Adipose tissue (tissue), 3 donors: ENCODE measurements around the gene ATP7B. TPM values are rescaled to one million over a fixed set of nuclear protein-coding genes. Genes with fewer than 3 reads are reported as not detected.
"Not testable (repeated sequence)": the region's sequence is repeated elsewhere in the genome, so short reads cannot be mapped to it uniquely, and the experiment has no call there.

Source experiments
- H3K27ac ChIP-seq: one replicate; pipeline ENCODE4 v1.5.1; 2013; ENCODE audit warnings: low read depth, low read length
- WGBS, 3 donors: extraction: QIAGEN DNeasy Blood & Tissue Kit; methylation state at CpG; one replicate each; pipeline ENCODE4 v1.1.7; 2013; 5-methylcytosine and 5-hydroxymethylcytosine counted together
- polyA plus RNA-seq, 3 donors: library from polyadenylated mRNA; stranded (reverse); fragments of 200-250 nt; gene quantifications; one replicate each; pipeline ENCODE4 v1.2.3, GENCODE V29; 2013
- donor health status: healthy with polysubstance abuse.
- donor health status: Bipolar disorder and iron deficiency.
- donor health status: healthy.

ATP7B gene
- polyA plus RNA-seq, 3 donors: 1.3 to 3.2 (median 2.4) TPM

DNA sequence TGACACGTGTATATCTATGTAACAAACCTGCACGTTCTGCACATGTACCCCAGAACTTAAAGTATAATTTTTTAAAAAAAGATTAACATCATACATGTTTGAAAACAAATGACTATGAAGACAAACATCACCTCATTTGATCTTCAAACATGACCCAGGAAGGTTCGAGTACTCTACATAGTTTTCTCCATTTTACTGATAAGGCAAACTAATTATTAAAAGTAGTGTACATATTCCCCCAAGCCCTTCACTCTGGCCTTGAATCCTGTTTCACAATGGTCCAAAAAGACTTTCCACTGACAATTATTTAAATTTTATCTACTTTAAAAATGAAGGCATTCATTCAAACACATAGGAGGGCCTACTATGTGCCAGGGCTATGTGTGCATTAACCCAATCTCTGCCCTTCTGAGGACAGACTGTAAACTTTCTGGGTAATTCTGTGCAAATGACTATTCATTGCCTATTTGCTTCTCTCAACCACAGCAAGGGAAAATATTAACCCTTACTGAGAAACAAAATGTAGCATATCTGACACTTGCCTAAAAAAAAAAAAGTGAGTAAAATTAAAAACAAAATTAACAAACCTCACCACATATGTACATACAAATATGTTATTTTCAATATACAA, 22.1 kb downstream of the ATP7B start:
- 66 to 91% (median 91%) methylated on average over 3 of the region's 3 CpGs for WGBS, 3 donors
- H3K27ac ChIP-seq: no peak overlapping the region

DNA sequence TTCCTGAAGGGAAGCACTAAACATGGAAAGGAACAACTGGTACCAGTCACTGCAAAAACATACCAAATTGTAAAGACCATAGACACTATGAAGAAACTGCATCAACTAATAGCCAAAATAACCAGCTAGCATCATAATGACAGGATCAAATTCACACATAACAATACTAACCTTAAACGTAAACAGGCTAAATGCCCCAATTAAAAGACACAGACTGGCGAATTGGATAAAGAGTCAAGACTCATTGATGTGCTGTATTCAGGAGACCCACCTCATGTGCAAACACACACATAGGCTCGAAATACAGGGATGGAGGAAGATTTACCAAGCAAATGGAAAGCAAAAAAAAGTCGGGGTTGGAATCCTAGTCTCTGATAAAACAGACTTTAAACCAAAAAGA, 26.3 kb downstream of the ATP7B start:
- 92 to 96% (median 93%) methylated on average over 4 of the region's 4 CpGs for WGBS, 3 donors
- not testable (repeated sequence) for H3K27ac ChIP-seq

DNA sequence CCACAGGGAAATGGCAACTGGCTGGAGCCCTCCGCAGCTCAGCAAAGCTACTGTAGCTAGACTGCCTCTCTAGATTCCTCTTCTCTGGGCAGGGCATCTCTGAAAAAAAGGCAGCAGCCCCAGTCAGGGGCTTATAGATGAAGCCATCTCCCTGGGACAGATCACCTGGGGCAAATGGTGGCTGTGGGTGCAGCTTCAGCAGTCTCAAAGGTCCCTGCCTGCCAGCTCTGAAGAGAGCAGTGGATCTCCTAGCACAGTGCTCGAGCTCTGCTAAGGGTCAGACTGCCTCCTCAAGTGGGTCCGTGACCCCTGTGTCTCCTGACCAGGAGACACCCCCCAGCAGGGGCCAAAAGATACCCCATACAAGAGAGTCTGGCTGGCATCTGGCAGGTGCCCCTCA, 28.0 kb downstream of the ATP7B start:
- 91 to 97% (median 92%) methylated on average over 3 of the region's 3 CpGs for WGBS, 3 donors
- H3K27ac ChIP-seq: not testable (repeated sequence)

DNA sequence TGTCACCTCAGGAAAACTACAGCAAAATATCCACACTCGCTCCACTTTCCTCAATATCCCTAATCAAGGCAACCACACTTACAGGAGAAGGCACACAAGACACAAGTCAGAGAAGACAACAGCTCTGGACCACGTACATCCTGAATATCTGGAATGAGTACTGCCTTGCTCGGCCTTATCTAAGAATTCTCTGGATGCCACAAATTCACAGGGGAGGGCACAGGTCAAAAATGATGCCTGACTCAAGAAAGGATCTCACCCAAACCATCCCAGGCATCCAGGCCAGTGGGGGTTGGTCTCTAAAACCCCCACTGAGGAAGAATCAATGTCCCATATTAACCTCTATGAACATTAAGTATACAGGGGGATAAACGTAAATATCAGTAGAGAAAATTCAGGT, 29.9 kb downstream of the ATP7B start:
- no peak overlapping the region for H3K27ac ChIP-seq
- WGBS, 3 donors: 78 to 82% (median 82%) methylated on average over 4 of the region's 4 CpGs

DNA sequence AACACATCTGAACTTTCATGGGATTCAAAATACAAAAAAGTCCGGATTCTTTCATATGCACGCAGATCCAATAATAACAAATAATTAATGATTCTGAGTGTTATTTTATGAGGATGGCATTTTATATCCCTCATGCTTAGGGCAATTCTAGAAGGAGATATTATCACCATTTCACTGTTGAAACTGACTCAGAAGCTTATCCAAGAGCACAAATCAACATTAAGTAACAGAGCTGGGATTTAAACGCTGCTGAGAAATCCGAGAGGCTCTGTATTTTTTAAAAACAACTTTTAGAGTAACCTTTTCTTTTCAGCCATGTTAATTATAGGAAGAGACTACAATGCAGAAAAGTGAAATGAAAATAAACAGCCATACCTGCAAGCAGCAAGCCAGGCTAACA, 30.3 kb downstream of the ATP7B start:
- WGBS, 3 donors: 59 to 77% (median 62%) methylated on average over 4 of the region's 4 CpGs

DNA sequence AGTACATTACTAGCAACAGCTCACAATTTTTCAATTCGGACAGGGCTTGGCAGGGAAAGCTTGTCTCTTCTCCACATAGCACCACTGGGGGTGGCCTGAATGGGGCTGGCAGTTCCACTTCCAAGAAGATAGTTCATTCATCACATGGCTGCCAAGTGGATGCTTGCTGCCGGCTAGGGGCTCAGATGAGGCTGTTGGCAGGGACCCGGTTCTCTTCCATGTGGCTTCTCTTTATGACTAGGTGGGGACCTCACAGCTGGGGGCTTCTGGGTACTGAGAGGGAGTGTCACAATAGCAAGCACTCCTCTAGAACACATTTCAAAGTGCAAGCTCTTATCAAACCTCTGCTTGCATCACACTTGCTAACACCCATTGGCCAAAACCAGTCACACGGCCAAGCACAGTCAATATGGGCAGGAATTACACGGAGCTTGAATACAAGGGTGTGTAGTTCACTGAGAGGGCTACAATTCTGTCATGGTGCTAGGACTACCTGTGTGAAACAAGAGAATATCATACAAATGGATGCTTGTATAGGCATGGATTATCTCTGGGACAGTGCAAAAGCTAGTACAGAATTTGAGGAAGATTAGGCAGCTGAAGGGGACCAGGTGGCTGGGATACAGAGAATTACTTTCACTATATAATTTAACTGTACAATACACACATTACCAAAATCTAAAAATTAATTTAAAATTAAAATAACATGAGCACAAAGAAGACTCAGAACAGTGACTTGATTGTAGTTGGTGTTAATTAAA, 32.3 kb downstream of the ATP7B start:
- WGBS, 3 donors: 45 to 84% (median 63%) methylated on average over 5 of the region's 5 CpGs
- H3K27ac ChIP-seq: no peak overlapping the region

More for the DNA sequence above, 30.3 kb downstream of the ATP7B start:
- no peak overlapping the region for H3K27ac ChIP-seq

DNA sequence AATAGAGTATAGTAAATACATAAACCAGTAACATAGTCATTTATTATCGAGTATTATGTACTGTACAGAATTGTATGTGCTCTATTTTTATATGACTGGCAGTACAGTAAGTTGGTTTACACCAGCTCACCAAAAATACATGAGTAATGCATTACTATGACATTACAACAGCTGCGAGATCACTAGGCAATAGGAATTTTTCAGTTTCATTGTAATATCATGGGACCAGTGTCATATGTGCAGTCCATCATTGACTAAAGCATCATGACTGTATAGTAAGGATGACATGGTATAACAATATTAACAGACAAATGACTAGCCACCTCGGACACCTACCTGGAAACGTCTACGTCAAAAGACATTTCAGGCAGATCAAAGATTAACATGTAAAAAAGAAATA, 33.6 kb downstream of the ATP7B start:
- H3K27ac ChIP-seq: no peak overlapping the region
- WGBS, 3 donors: 93 to 96% (median 95%) methylated on average over 5 of the region's 5 CpGs

DNA sequence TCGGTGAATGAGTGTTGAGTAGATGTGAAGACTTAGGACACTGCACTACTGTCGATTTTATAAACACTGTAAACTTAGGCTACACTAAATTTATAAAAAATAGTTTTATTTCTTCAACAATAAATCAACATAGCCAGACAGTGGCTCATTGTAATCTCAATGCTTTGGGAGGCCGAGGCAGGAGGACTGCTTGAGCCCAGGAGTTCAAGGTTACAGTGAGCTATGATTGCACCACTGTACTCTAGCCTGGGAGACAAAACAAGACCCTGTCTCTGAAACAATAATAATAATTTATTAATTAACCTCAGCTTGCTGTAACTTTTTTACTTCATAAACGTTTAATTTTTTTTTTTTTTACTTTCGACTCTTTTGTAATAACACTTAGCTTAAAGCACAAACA, 34.4 kb downstream of the ATP7B start:
- no peak overlapping the region for H3K27ac ChIP-seq
- 90 to 95% (median 93%) methylated on average over 5 of the region's 5 CpGs for WGBS, 3 donors

DNA sequence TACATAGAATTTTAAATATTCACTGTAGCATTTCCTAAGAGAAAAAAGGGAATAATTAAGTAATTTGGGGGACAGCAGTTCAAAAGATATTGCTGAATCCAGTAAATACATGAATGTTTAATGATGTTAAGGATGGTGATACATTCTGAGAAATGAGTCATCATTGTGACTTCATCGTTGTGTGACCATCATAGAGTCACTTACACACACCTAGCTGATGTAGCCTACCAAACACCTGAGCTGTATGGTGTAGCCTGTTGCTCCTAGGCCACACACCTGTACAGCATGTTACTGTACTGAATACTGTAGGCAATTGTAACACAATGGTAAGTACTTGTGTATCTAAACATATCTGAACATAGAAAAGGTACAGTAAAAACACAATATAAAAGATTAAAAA, 34.8 kb downstream of the ATP7B start:
- 0 to 71% (median 38%) methylated on average over 1 of the region's 1 CpG for WGBS, 3 donors
- no peak overlapping the region for H3K27ac ChIP-seq

DNA sequence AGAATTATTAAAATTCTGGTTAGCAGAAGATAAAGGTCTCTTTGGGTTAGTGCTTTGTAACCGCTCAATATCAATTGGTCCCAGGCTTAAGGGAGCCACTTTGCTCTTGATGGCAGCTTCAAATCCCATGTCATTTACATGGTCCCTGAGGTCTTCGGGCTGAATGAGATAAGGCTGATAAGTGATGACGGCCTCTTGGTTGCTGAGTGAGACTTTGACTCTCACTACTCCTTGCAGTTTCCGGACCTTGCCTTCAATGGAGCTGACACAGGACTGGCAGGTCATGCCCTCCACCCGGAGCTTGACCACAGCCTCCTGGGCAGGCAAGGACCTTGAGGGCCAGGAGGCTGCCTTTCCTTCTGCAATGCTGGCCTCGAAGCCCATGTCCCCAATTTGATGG, 36.8 kb downstream of the ATP7B start:
- H3K27ac ChIP-seq: no peak overlapping the region

DNA sequence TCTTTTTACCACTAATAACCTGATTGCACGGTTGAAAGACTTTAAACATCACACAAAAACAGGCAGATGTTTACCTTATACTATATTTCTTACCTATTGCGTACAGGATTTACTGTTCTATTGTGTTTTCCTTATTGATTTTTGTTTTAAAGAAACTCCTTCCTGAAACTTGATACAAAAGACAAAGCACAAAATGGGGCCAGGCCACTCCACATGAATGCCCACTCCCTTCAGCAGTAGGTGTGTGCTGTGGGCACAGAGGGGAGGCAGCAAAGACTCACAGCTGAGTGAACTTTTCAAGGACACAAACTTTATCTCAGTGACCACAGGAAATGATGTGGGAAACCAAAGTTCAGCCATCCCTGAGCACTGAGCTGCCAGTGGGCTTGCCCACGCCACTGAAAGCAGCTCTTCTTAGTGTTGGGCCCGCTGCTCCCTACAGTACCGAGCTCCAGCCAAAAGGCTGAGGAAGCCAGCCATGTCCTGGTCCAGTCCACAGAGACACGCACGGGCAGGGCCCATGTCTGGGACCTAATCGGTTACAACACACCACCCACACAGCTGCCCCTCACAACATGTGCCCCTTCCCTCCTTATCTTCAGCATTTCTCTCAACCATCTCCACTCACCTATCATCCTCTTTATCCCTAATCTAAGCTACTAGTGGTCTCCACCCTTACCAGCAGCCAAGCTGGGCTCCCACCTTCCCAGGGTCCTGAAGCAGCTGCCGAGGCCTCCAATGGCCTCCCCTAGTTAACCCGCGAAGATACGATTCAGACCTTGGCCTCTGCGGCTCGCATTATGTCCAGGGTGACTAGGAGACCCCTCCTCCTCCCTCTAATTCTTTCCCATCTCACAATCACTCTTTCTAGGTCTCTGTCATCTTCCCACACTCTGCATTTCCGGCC, 39.5 kb downstream of the ATP7B start:
- no peak overlapping the region for H3K27ac ChIP-seq
- WGBS, 3 donors: 95 to 96% (median 96%) methylated on average over 15 of the region's 15 CpGs

More for the DNA sequence above, 36.8 kb downstream of the ATP7B start:
- WGBS, 3 donors: 92 to 94% (median 93%) methylated on average over 6 of the region's 6 CpGs

DNA sequence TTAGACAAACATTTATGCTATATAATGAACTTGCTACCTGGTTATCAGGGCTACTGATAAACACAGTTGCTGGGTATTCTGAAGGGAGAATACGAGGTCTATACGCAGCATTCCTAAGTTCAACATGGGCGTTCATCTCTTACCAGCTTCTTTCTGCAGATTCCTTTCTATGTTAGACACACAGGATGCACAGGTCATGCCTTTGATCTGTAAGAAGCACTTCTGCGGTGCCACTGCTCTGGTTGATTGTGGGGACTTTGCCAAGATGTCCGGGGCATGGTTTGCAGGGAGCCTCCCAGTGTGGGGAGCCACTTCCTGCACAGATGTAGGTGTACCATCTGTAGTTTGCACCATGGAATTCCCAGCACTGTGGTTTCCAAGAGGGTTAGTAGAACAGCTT, 40.9 kb downstream of the ATP7B start:
- WGBS, 3 donors: 22 to 68% (median 66%) methylated on average over 5 of the region's 5 CpGs
- no peak overlapping the region for H3K27ac ChIP-seq

DNA sequence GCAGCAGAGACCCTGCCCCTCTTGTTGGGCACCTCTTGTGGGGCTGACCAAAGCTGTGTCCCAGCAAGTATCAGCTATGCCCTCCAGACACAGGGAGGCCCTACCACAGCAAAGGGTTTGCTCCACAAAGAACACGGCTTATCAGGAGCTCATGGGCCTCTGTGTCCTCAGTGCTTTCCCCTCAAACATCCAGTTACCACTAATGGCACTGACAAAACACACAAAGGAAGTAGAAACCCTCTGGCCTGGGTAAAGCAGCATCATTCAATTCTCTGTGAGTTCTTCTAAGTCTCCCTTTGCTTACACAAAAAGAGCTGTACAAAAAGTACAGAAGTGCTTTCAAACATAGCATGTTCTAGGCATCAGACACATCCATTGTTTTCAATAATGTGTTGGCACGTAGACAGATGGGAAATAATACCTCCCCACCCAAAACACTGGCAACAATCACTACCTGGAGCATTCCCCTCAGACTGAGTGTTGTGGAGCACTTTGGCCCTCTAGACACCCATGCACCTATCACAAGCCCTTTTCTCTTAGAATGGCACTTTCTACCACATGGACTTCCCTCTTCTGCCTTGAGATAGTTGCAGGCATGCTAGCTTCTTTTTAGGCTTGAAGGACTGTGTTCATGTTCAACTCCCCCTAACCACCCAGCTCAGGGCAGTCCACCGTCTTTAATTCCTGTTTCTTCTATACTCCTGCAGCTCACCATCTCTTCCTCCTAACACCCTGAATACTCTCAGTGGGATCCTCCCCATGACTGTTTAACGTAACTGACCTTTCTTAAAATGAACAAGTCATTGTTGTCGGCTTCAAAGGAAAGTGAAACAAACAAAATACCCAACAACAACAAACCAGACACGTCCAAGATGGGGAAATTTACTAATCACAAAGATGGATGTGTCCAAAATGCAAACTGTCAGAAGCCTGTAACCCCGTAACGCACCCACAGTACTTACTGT, 43.5 kb downstream of the ATP7B start:
- WGBS, 3 donors: 70 to 89% (median 74%) methylated on average over 8 of the region's 8 CpGs
- H3K27ac ChIP-seq: no peak overlapping the region

DNA sequence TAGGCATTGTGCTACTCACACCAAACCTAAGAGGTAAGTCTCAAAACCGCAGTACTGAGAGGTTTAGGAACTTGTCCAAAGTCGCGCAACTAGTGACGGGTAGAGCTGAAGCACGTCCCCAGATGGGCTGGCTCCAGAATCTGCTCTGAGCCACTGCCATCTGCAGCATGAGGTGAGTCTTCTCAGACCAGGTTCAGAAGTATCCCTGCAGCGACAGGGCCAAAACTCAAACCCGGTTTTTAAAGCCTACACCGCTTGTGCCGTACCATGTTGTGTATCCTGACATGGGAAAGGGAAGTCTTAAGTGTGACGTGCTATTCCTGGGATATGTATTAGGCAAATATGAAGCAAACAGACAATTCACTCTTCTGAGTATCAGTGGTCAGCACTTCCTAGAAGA, 45.1 kb downstream of the ATP7B start:
- WGBS, 3 donors: 92 to 94% (median 93%) methylated on average over 10 of the region's 10 CpGs
- H3K27ac ChIP-seq: no peak overlapping the region

DNA sequence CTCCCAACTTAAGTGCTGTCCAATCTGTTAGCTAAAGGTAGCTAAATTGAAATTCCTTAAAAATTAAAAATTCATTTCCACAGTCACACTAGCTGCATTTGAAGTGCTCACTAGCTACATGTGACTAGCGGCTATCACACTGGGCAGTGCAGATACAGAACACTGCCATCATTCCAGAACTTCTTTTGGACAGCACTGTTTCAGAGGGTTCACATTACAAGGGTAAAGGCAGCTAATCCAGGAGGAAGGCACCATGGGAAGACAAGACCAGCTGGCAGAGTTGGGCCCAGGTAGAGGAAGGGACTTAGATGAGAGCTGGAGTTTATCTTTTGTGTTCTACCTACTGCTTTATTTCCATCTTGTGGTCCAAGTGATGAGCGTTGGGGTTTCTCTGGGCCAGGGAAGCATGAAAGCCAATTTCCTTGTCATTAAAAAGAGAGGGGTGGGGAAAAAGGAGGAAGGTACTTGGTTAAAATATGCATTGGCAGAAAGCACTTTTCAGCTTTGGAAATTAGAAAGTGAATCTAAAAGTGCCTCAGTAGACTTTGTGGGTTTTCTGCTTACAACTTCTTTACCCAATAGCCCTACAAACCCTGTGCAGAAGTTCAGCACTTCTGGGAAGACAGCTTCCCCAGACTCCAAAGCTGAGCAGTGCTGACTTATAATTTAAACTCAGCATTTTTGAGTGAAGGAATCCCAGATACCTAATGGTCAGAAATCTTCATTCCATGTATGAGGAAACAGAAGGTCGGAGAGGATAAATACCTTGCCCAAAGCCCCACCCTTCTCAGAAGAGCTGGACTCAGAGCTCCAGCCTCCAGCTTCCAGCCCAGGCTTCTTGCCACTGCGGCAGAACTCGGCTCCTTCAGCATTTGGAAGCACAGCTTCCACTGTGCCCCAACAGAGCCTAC, 49.5 kb downstream of the ATP7B start:
- no peak overlapping the region for H3K27ac ChIP-seq
- 82 to 89% (median 85%) methylated on average over 5 of the region's 5 CpGs for WGBS, 3 donors

DNA sequence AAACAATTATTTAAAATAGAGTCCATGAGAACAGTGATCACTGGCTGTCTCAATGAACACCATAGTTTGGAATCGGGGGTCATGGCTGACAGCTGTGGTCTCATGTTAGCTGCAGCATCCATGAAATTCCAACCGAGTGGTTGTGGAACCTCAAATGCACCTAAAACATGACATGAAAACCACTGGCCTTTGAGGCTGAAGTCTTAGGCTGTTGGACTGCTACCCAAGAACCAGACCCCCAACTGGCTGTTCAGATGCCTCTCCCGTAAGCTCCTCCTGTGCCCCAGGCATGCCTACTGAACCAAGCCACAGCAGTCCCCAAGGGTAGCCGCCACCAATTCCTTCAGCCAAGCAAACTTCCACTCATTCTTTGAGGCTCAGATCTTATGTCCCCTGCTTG, 50.5 kb downstream of the ATP7B start:
- WGBS, 3 donors: 97 to 99% (median 98%) methylated on average over 4 of the region's 4 CpGs
- H3K27ac ChIP-seq: no peak overlapping the region

DNA sequence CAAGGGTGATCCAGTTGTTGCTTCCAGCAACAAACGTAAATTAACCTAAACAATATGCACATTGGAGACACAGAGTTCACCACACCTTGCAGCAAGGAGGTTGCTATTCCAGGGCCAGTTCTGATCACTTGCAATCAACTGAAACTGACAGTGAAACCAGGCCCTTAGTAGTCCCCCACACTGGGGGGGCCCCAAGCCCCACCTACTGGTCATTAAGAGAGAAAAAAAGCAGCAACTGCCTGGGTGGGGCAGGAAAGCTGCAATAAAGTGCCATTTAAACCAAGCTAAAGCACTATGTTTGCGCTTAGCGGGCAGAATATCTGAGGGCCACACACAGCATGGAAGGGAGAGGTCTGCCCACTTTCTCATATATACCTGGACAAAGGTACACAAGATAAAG, 51.5 kb downstream of the ATP7B start:
- 90 to 97% (median 92%) methylated on average over 3 of the region's 3 CpGs for WGBS, 3 donors

More for the DNA sequence above, 51.5 kb downstream of the ATP7B start:
- H3K27ac ChIP-seq: no peak overlapping the region
